Keratinocyte (primary cell): ENCODE results near the gene KCTD14. TPM values are rescaled to one million over a fixed set of nuclear protein-coding genes. Genes with fewer than 3 reads are reported as not detected.
"Not testable (repeated sequence)": the region's sequence is repeated elsewhere in the genome, so short reads cannot be mapped to it uniquely, and the experiment has no call there.

Experiments used
- DNase-seq: peaks from one replicate; pipeline ENCODE4 v3.0.0-alpha.2; 2011; ENCODE audit warnings: low read depth, missing footprints, low spot score
- FAIRE-seq: peaks from 2 replicates; lab custom pipeline; 2011; peaks lifted over from hg19 to GRCh38; lab: Jason Lieb, UNC
- H2AFZ ChIP-seq: 2 replicates; pipeline ENCODE4 v1.6.0; 2012; ENCODE audit warnings: low read length, control low read depth, inconsistent platforms; ENCODE audit not compliant: control insufficient read depth
- H3K27ac ChIP-seq: 2 replicates; pipeline ENCODE4 v1.5.1; 2011; ENCODE audit warnings: low read length; ENCODE audit not compliant: control insufficient read depth, insufficient read depth
- H3K27me3 ChIP-seq: 3 replicates; pipeline ENCODE4 v1.6.0; 2011; ENCODE audit warnings: low read length; ENCODE audit not compliant: control insufficient read depth, insufficient read depth; ENCODE audit errors: extremely low read depth
- H3K36me3 ChIP-seq, 2 experiments: 2 replicates in 1 of 2; 3 replicates in 1 of 2; pipeline ENCODE4 v1.5.1; 2011; ENCODE audit warnings: low read length in 2 of 2, mild to moderate bottlenecking in 1 of 2; ENCODE audit not compliant: control insufficient read depth in 2 of 2, insufficient read depth in 2 of 2; ENCODE audit errors: extremely low read depth in 1 of 2
- H3K4me1 ChIP-seq: 3 replicates; pipeline ENCODE4 v1.5.1; 2011; ENCODE audit warnings: low read length; ENCODE audit not compliant: control insufficient read depth, insufficient read depth; ENCODE audit errors: extremely low read depth
- H3K4me2 ChIP-seq: 3 replicates; pipeline ENCODE4 v1.6.0; 2011; ENCODE audit warnings: low read depth, low read length; ENCODE audit not compliant: control insufficient read depth, insufficient read depth; ENCODE audit errors: extremely low read depth
- H3K4me3 ChIP-seq, 3 experiments: fragments of 200-600 bp in 1 of 3; sonication (generic) in 1 of 3; 2 replicates in 2 of 3; 3 replicates in 1 of 3; pipeline ENCODE4 v1.5.1; 2011 to 2016; ENCODE audit warnings: low read length in 3 of 3, mild to moderate bottlenecking in 3 of 3, control low read depth in 2 of 3, inconsistent platforms in 1 of 3, low read depth in 1 of 3, mixed read lengths in 1 of 3, mixed run types in 1 of 3, moderate library complexity in 1 of 3; ENCODE audit not compliant: control insufficient read depth in 2 of 3, insufficient read depth in 2 of 3; ENCODE audit errors: extremely low read depth in 1 of 3
- H3K79me2 ChIP-seq: 2 replicates; pipeline ENCODE4 v1.6.0; 2012; ENCODE audit warnings: low read length; ENCODE audit not compliant: control insufficient read depth, insufficient read depth
- H3K9ac ChIP-seq: 3 replicates; pipeline ENCODE4 v1.6.0; 2011; ENCODE audit warnings: low read length; ENCODE audit not compliant: control insufficient read depth, insufficient read depth; ENCODE audit errors: extremely low read depth
- H3K9me1 ChIP-seq: 3 replicates; pipeline ENCODE4 v1.6.0; 2011; ENCODE audit warnings: low read length; ENCODE audit not compliant: control insufficient read depth, insufficient read depth; ENCODE audit errors: extremely low read depth
- H3K9me3 ChIP-seq: 2 replicates; pipeline ENCODE4 v1.5.1; 2012; ENCODE audit warnings: low read depth, low read length; ENCODE audit not compliant: control insufficient read depth
- H4K20me1 ChIP-seq: 3 replicates; pipeline ENCODE4 v1.6.0; 2011; ENCODE audit warnings: low read length; ENCODE audit not compliant: control insufficient read depth, insufficient read depth; ENCODE audit errors: extremely low read depth
- EZH2 ChIP-seq: IDR thresholded peaks from one replicate; pipeline ENCODE4 v1.6.1; 2012; ENCODE audit warnings: inconsistent platforms, mild to moderate bottlenecking, low read length, moderate library complexity
- dilution Hi-C: fragments of 300-500 bp; cut with MboI; formaldehyde crosslinking; loops from one replicate; pipeline ENCODE4 v1.7.0; 2020; ENCODE audit warnings: low sequenced_read_pairs; ENCODE audit not compliant: extremely low pct_ligation_motif_present
- polyA plus RNA-seq, 5 experiments: library from polyadenylated mRNA; depleted of rRNA in 3 of 5; stranded (reverse) in 3 of 5; stranded (forward) in 1 of 5; unstranded in 1 of 5; fragments of >200 nt; gene quantifications; 1 replicate in 1 of 5; 2 replicates in 3 of 5; 3 replicates in 1 of 5; pipeline versions ENCODE4 v1.2.1 to v1.2.3, GENCODE V29; 2011 to 2012; ENCODE audit warnings: missing spikeins in 2 of 5, low read depth in 1 of 5, low replicate concordance in 1 of 5
- TF ChIP-seq, protein P1 (sequence below), 3 experiments: IDR thresholded peaks in 1 of 3; conservative IDR thresholded peaks in 1 of 3; optimal IDR thresholded peaks in 1 of 3; 2 replicates in 2 of 3; 3 replicates in 1 of 3; pipeline versions ENCODE3 to v1.5.1; 2011; ENCODE audit warnings: low read length in 3 of 3, mild to moderate bottlenecking in 3 of 3, moderate library complexity in 2 of 3, control low read depth in 1 of 3, inconsistent platforms in 1 of 3; ENCODE audit not compliant: insufficient read depth in 2 of 3; ENCODE audit errors: extremely low read depth in 1 of 3

Gene KCTD14
- polyA plus RNA-seq, 1 donor (not counting 4 experiments of a cell fraction or from before 2014, with no cell fraction given): 2.1 TPM

DNA sequence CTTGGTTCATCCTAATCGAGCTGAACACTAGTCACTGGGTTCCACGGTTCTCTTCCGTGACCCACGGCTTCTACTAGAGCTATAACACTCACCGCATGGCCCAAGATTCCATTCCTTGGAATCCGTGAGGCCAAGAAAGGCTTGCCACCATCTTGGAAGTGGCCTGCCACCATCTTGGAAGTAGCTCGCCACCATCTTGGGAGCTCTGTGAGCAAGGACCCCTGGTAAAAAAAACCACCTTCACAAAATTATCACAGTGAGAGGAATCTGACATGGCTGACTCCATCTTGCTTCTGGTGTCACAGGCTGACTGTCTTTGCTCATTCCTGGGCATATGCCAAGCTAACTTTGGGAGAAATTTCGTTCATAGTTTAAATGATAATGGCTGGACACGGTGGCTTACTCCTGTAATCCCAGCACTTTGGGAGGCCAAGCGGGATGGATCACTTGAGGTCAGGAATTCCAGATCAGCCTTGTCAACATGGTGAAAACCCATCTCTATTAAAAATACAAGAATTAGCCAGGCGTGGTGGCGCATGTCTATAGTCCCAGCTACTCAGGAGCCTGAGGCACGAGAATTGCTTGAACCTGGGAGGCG lies 18.9 kb upstream of the KCTD14 start:
- Histone ChIP-seq H3K36me3 (no peaks in the 10 kb centered on the region), H2AFZ (no peak overlapping the region), H3K27me3 (no peaks in the 10 kb centered on the region), H3K4me2 (no peak overlapping the region), H3K4me1 (peaks cover 26% of the 10 kb centered on the region), H3K79me2 (no peaks in the 10 kb centered on the region), H3K9me3 (no peaks in the 10 kb centered on the region), H3K4me3 (no peak overlapping the region), H3K27ac (no peak overlapping the region), H3K9me1 (no peaks in the 10 kb centered on the region), H3K9ac (no peak overlapping the region), H4K20me1 (no peaks in the 10 kb centered on the region)
- TF ChIP-seq, protein P1, sequence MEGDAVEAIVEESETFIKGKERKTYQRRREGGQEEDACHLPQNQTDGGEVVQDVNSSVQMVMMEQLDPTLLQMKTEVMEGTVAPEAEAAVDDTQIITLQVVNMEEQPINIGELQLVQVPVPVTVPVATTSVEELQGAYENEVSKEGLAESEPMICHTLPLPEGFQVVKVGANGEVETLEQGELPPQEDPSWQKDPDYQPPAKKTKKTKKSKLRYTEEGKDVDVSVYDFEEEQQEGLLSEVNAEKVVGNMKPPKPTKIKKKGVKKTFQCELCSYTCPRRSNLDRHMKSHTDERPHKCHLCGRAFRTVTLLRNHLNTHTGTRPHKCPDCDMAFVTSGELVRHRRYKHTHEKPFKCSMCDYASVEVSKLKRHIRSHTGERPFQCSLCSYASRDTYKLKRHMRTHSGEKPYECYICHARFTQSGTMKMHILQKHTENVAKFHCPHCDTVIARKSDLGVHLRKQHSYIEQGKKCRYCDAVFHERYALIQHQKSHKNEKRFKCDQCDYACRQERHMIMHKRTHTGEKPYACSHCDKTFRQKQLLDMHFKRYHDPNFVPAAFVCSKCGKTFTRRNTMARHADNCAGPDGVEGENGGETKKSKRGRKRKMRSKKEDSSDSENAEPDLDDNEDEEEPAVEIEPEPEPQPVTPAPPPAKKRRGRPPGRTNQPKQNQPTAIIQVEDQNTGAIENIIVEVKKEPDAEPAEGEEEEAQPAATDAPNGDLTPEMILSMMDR (optimal IDR thresholded peaks at IDR 0.05 in 1 of 3, IDR thresholded peaks at IDR 0.05 in 1 of 3, conservative IDR thresholded peaks at IDR 0.05 in 1 of 3; ENCODE audit: extremely low read depth in 1 of 3, insufficient read depth in 2 of 3, low read length in 3 of 3): no peak
- TF ChIP-seq EZH2: no peak
- dilution Hi-C loops: no loop called here
- DNase-seq (no peak), FAIRE-seq (no peak)

DNA sequence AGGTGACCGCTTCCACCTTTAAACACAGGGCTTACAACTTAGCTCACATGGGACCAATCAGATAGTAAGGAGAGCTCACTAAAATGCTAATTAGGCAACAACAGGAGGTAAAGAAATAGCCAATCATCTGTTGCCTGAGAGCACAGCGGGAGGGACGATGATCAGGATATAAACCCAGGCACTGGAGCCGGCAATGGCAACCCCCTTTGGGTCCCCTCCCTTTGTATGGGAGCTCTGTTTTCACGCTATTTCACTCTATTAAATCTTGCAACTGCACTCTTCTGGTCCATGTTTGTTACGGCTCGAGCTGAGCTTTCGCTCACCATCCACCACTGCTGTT lies 18.3 kb upstream of the KCTD14 start:
- H3K4me1 ChIP-seq: peaks cover 24% of the 10 kb centered on the region
- dilution Hi-C loops, H3K4me3 ChIP-seq, FAIRE-seq, H2AFZ ChIP-seq, H3K27ac ChIP-seq, H3K36me3 ChIP-seq, H3K9me3 ChIP-seq, H3K4me2 ChIP-seq, H3K79me2 ChIP-seq, DNase-seq, H4K20me1 ChIP-seq, H3K27me3 ChIP-seq, H3K9ac ChIP-seq, H3K9me1 ChIP-seq: not testable (repeated sequence)
